Measurements from ENCODE around the gene MMUT.
"Not testable (repeated sequence)": the region's sequence is repeated elsewhere in the genome, so short reads cannot be mapped to it uniquely, and the experiment has no call there.

- not testable (repeated sequence) for TF ChIP-seq EZH2 (IDR thresholded peaks at IDR 0.05; ENCODE audit: borderline replicate concordance, low read depth, low read length, severe bottlenecking); CTCF (IDR thresholded peaks at IDR 0.05; ENCODE audit: borderline replicate concordance, extremely low read depth, low read length, poor library complexity, severe bottlenecking)
Measured at GRCh38 chr6:49481846-49482245, 18.8 kb upstream of the MMUT start.
